ENCODE data around the gene BICC1.
A peak's percentile ranks its signal among the peaks of the same experiment; 100 is the strongest.

Gene BICC1

GRCh38 chr10:58752665-58753064, 240.0 kb downstream of the BICC1 start:
- DNase-seq (ENCODE audit: low read depth), result no peak

DNA sequence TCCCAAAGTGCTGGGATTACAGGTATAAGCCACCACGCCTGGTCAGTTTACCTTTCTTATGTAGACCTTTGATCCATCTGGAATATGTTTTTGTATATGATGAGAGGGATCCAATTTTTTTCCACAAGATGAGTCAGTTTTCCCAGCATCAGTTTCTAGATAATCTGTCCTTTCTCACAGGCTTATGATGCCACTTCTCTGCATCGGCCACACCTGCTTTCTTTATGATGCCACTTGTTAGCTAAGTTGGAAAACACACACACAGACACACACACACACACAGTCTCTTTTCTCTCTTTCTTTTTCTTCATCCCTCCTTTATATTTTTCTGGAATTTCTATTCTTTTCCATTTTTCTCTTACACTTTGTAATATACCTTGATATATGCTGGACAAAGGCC, 240.8 kb downstream of the BICC1 start:
- DNase-seq (ENCODE audit: low read depth), result no peak

GRCh38 chr10:58754469-58755339, 242.0 kb downstream of the BICC1 start:
- no peak for DNase-seq (ENCODE audit: low read depth)

DNA sequence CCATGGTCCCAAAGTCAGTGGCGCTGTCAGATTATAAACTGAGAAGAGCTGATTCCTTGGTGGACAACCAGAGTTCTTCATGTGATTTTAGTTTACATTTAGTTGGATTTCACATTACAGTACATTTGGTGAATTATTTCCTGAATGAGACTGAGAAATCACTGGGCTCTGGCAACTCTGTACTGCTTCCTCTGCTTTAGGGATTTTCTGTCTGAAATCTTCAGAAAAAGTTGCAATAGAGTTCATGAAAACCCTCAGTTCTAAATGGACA, 242.6 kb downstream of the BICC1 start:
- DNase-seq (ENCODE audit: low read depth), result no peak

DNA sequence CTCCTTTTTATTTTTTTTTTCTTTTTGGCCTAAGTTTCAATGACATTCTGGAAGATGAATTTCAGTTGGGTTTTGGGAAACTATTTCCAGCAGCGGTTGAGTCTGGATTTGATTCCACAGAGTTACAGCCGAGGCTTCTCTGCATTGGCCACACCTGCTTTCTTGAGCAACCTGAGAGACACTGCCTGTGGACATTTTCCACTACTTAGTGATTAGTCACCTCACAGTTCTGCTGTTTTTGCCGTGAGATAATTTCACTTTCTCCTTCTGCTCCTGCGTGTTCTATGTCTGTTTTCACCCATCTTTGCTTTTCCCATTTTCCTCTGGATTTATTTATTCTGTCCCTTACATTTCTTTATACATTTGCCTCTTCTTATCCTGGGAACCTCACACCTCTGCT, 243.0 kb downstream of the BICC1 start:
- DNase-seq (ENCODE audit: low read depth), result peak; percentile 39

- DNase-seq (ENCODE audit: low read depth), result peak; percentile 37
These were observed 243.6 kb downstream of the BICC1 start for GRCh38 chr10:58756130-58756719.

- DNase-seq (ENCODE audit: low read depth), result no peak
These were observed 244.8 kb downstream of the BICC1 start for GRCh38 chr10:58757352-58758065.

- DNase-seq (ENCODE audit: low read depth), result no peak
These were observed 245.6 kb downstream of the BICC1 start for GRCh38 chr10:58758321-58758720.

- no peak for DNase-seq (ENCODE audit: low read depth)
These were observed 251.5 kb downstream of the BICC1 start for GRCh38 chr10:58764087-58764747.

DNA sequence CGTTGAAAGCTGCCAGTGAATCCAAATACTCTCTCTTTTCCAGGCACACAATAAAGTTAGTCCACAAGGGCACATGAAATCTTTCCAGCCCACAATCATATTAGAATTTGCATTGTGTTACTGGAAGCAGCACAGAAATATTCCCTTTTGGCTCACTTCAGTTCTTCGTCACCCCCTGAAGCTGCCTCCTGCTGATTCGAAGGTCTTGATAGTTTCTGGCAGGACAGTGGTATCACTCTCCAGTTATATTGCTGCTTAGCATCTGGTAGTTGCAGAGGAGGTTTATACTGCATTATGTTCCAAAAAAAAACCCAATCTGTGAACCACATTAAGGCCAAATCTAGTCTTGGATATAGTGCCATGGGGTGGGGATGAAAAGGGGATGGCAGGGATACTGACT, 253.2 kb downstream of the BICC1 start:
- no peak for DNase-seq (ENCODE audit: low read depth)

GRCh38 chr10:58767652-58768051, 255.0 kb downstream of the BICC1 start:
- DNase-seq (ENCODE audit: low read depth), result no peak

GRCh38 chr10:58771863-58772262, 259.2 kb downstream of the BICC1 start:
- DNase-seq (ENCODE audit: low read depth), result no peak

GRCh38 chr10:58772758-58773157, 260.1 kb downstream of the BICC1 start:
- no peak for DNase-seq (ENCODE audit: low read depth)

GRCh38 chr10:58773341-58773740, 260.7 kb downstream of the BICC1 start:
- no peak for DNase-seq (ENCODE audit: low read depth)

GRCh38 chr10:58773944-58774343, 261.3 kb downstream of the BICC1 start:
- DNase-seq (ENCODE audit: low read depth), result no peak

DNA sequence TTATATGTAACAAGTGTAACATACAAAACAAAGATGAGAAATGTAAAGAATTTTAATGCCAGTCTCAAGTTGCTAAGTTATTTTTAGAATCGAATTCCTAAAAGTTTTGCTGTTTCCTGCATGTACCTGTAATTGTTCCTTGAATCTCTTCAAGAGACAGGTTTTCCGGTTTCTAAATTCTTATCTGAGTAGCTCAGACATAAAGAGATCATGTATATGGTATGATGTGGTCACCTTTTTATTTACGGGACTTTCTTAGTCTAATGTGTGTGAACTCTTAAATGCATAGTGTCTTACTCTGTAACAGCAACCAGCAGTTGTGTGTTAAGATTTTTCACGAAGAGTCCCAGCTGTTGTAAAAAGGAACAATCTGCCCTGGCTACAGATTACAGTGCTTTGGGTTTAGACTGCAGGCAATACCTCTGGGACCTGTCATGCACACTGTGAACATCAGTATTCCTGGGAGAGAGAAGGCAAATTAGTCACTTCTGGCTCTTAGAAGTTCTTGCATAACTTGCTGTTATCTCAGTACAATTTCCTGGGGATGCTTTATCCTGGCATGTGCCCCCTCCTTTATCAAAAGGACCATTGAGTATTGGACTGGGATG, 263.4 kb downstream of the BICC1 start:
- no peak for DNase-seq (ENCODE audit: low read depth)

DNA sequence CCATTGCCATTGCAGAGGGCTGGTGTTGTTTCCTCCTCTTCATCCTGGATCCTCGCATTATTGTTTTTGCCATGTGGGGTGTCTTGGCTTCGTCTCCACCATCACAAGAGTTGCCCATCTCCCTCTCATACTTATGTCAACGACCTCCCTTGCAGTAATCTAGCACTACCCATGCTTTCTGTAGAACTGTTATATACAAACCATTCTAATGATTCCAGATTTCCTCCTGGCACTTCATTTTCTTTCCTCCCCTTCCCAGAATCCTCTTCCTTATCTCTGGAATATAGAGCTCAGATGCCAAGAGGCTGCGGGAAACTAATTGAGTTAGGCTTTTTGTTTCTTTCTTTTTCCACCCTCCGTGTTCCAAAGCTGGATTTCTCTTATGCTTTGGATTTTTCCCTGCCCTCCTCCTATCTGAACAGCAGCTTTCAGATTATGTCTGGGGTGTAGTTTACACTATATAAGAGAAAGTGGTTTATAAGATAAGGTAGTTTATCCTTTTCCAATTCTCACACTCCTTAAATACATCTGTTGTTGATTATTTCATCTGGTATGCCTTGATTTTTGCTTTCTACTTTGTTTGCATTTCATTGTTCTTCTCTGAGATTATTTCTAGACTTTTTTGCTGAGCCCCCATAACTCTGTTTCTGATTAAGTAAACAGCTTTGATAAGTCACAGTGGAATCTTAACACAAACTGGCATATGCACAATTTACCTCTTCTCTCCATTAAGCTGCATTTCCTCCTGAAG, 264.1 kb downstream of the BICC1 start:
- no peak for DNase-seq (ENCODE audit: low read depth)

DNA sequence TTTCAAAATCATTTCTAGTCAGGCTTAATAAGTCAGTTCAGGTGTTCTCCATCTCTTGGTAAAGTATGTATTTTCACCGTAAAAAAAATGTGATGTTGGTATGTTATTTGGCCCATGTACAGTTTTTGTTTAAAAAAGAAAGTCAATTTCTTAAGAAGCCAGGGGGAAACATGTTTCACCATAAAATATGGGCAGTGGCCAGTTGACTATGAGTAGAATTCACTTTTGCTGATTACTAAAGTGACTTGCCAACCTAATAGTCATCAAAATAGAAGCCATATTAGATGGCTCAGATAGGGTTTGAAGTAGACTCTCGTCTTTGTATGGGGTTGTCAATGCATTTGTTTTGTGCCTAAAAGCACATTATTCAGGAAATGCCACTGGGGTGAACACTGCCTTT, 266.3 kb downstream of the BICC1 start:
- no peak for DNase-seq (ENCODE audit: low read depth)

- no peak for DNase-seq (ENCODE audit: low read depth)
These were observed 266.9 kb downstream of the BICC1 start for GRCh38 chr10:58779594-58779993.

- DNase-seq (ENCODE audit: low read depth), result no peak
These were observed 267.8 kb downstream of the BICC1 start for GRCh38 chr10:58780476-58780875.

DNA sequence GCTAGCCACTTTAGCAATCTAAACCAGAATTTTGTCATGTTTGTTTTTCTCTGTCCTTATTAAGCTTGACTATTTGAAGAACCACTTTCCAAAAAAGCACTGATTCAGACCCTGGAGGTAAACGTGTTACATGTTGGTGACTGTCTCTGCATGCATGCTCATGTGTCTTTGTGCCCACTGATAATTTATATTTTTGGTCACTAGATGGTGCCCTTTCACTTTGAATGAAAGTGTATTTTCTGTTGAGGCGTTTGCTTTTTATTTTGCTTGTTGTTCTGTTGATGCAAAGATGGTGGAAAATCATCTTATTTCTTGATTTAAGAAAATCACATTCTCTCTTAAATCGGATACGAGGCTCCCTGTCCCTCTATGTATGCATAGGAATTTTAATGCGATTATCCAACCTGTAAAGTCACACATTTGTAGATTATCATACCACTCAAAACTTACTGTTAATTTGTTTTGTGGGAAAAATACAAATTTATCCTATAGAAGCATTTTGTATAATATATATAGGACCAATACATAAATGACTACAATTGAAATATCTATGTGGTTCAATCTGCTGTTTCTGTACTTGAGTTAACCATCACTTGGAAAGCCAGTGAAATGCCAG, 269.3 kb downstream of the BICC1 start:
- no peak for DNase-seq (ENCODE audit: low read depth)

Measured in GM04503 (cell line).